K562 (cell line): Measurements from ENCODE around the gene C2CD2L. TPM values are rescaled to one million over a fixed set of nuclear protein-coding genes. Genes with fewer than 3 reads are reported as not detected.

Experiments used
- ATAC-seq: fragments of 200-7000 bp; cut with Tn5 transposase; 3 replicates; pipeline ENCODE4 v1.9.1; 2020; ENCODE audit warnings: moderate library complexity
- BruUV-seq: library from RNA; stranded (reverse); fragments of 400-500 nt; replicated peaks from 2 replicates; lab custom pipeline; 2021; lab: Mats Ljungman, UMichigan
- CTCF ChIA-PET: fragments of 300-600 bp; formaldehyde crosslinking; extraction: SDS; loops from one replicate; lab custom pipeline; 2021; ENCODE audit warnings: low intra/inter-chr PET ratio; lab: Yijun Ruan, JAX
- POLR2A ChIA-PET: fragments of 300-600, 350-650 bp; sonication (Branson Sonifier 250); formaldehyde crosslinking; extraction: SDS; loops from one replicate; lab custom pipeline; 2021; ENCODE audit warnings: antibody characterized with exemption, inconsistent platforms; lab: Yijun Ruan, JAX
- DNase-seq, 4 experiments: peaks; one replicate each; pipeline versions ENCODE4 v3.0.0 to v3.0.0-alpha.2; 2011 to 2018; ENCODE audit warnings: low spot score in 3 of 4, mixed read lengths in 3 of 4; ENCODE audit errors: extremely low read depth in 1 of 4
- FAIRE-seq: peaks from 2 replicates; lab custom pipeline; 2011; peaks lifted over from hg19 to GRCh38; lab: Jason Lieb, UNC
- H2AFZ ChIP-seq: 2 replicates; pipeline ENCODE4 v1.6.0; 2011; ENCODE audit warnings: low read depth, low read length, control low read depth, inconsistent platforms
- H3K27ac ChIP-seq: fragments of 200-600 bp; 3 replicates; pipeline ENCODE4 v1.8.0; 2011; ENCODE audit warnings: low read depth, mild to moderate bottlenecking, control low read depth, inconsistent platforms, low read length, moderate library complexity, mixed read lengths; ENCODE audit errors: extremely low read depth
- H3K27me3 ChIP-seq, 2 experiments: fragments of 300-600 bp in 1 of 2; 2 replicates in 1 of 2; 3 replicates in 1 of 2; pipeline versions ENCODE4 v1.6.0 to v1.8.0; 2011; ENCODE audit warnings: inconsistent platforms in 2 of 2, low read length in 2 of 2, mild to moderate bottlenecking in 1 of 2, mixed read lengths in 1 of 2, moderate library complexity in 1 of 2; ENCODE audit not compliant: control insufficient read depth in 2 of 2, insufficient read depth in 2 of 2
- H3K36me3 ChIP-seq: fragments of 300-600 bp; 3 replicates; pipeline ENCODE4 v1.8.0; 2011; ENCODE audit warnings: mild to moderate bottlenecking, low read length, inconsistent platforms; ENCODE audit not compliant: control insufficient read depth, insufficient read depth
- H3K4me1 ChIP-seq, 2 experiments: fragments of 200-600 bp in 1 of 2; replicated peaks in 1 of 2; 2 replicates in 1 of 2; 3 replicates in 1 of 2; pipeline versions ENCODE4 v1.5.1 to v1.8.0; 2011; ENCODE audit warnings: inconsistent platforms in 2 of 2, low read length in 2 of 2, mild to moderate bottlenecking in 1 of 2, mixed read lengths in 1 of 2, moderate library complexity in 1 of 2; ENCODE audit not compliant: control insufficient read depth in 2 of 2, insufficient read depth in 2 of 2
- H3K4me2 ChIP-seq: 2 replicates; pipeline ENCODE4 v1.6.1; 2011; ENCODE audit warnings: low read length, control low read depth, inconsistent platforms, mixed read lengths; ENCODE audit not compliant: insufficient read depth
- H3K4me3 ChIP-seq: fragments of 200-600 bp; sonication (generic), shearing (Covaris generic); 2 replicates; pipeline ENCODE4 v1.5.1; 2016; ENCODE audit warnings: control low read depth, inconsistent platforms
- H3K79me2 ChIP-seq: fragments of 200-600 bp; 3 replicates; pipeline ENCODE4 v1.8.0; 2011; ENCODE audit warnings: low read length, inconsistent platforms; ENCODE audit not compliant: control insufficient read depth, insufficient read depth
- H3K9ac ChIP-seq, 2 experiments: 2 replicates each; pipeline versions ENCODE4 v1.6.0 to v1.6.1; 2011; ENCODE audit warnings: low read depth in 2 of 2, low read length in 2 of 2, control low read depth in 1 of 2, inconsistent platforms in 1 of 2, mild to moderate bottlenecking in 1 of 2, mixed read lengths in 1 of 2; ENCODE audit not compliant: insufficient read depth in 1 of 2
- H3K9me1 ChIP-seq: one replicate; pipeline ENCODE4 v1.6.0; 2011; ENCODE audit warnings: inconsistent platforms, mild to moderate bottlenecking, low read length, moderate library complexity; ENCODE audit not compliant: control insufficient read depth, insufficient read depth
- H3K9me3 ChIP-seq: replicated peaks from 2 replicates; pipeline ENCODE4 v1.5.1; 2011; ENCODE audit warnings: low read depth, low read length, inconsistent platforms; ENCODE audit not compliant: control insufficient read depth, insufficient read depth
- H4K20me1 ChIP-seq: replicated peaks from 2 replicates; pipeline ENCODE4 v1.6.1; 2011; ENCODE audit warnings: low read length, inconsistent platforms, mixed read lengths; ENCODE audit not compliant: control insufficient read depth, insufficient read depth
- ADNP ChIP-seq: fragments of 200-800 bp; sonication (Bioruptor generic); IDR thresholded peaks from 2 replicates; pipeline ENCODE4 v1.6.1; 2016; ENCODE audit warnings: missing genetic modification characterization, missing compliant biosample characterization
- ETV1 ChIP-seq: fragments of 450-650 bp; conservative IDR thresholded peaks from 2 replicates; pipeline ENCODE4 v1.6.1; 2016; ENCODE audit warnings: missing genetic modification characterization, control low read depth, low read depth, missing compliant biosample characterization
- IRF1 ChIP-seq: sonication (generic); formaldehyde crosslinking; IDR thresholded peaks from 2 replicates; pipeline ENCODE4 v1.8.0; 2022; ENCODE audit warnings: missing genetic modification reagents, mild to moderate bottlenecking, borderline replicate concordance
- KDM4B ChIP-seq, 2 experiments: fragments of 450-650 bp in 1 of 2; sonication (generic) in 1 of 2; IDR thresholded peaks; 2 replicates each; pipeline ENCODE4 v1.6.1; 2016 to 2017; ENCODE audit warnings: borderline replicate concordance in 2 of 2, antibody characterized with exemption in 1 of 2, low read depth in 1 of 2, mild to moderate bottlenecking in 1 of 2
- NR0B1 ChIP-seq: fragments of 450-650 bp; IDR thresholded peaks from one replicate; pipeline ENCODE4 v1.6.1; 2018; ENCODE audit warnings: mild to moderate bottlenecking, moderate library complexity; ENCODE audit not compliant: partially characterized antibody
- RBM17 ChIP-seq: fragments of 200-400 bp; formaldehyde crosslinking; IDR thresholded peaks from 2 replicates; pipeline ENCODE4 v1.6.1; 2017; ENCODE audit warnings: low read depth, mild to moderate bottlenecking, low read length, borderline replicate concordance
- RFX5 ChIP-seq: IDR thresholded peaks from 2 replicates; pipeline ENCODE4 v1.6.1; 2011; ENCODE audit warnings: low read depth, mild to moderate bottlenecking, improper control_type of control experiment, low read length
- SMARCE1 ChIP-seq: fragments of 450-650 bp; IDR thresholded peaks from 2 replicates; pipeline ENCODE4 v1.7.1; 2016; ENCODE audit warnings: mild to moderate bottlenecking
- SUPT5H ChIP-seq: fragments of 450-650 bp; IDR thresholded peaks from 2 replicates; pipeline ENCODE4 v1.6.1; 2016
- XRCC4 ChIP-seq: IDR thresholded peaks from one replicate; pipeline ENCODE4 v1.6.1; 2011; ENCODE audit not compliant: insufficient read depth, insufficient read length; ENCODE audit errors: extremely low read depth
- ZFPM2 ChIP-seq: fragments of 250-450 bp; sonication (Bioruptor Pico); IDR thresholded peaks from 2 replicates; pipeline ENCODE4 v1.5.1; 2022; ENCODE audit warnings: mild to moderate bottlenecking
- WGBS: fragments of 100-300 bp; shearing (Covaris generic); methylation state at CpG from one replicate; pipeline ENCODE4 v1.1.6; 2016; ENCODE audit warnings: low coverage, mixed read lengths; ENCODE audit not compliant: insufficient coverage; ENCODE audit errors: missing lambda C conversion rate; 5-methylcytosine and 5-hydroxymethylcytosine counted together
- in situ Hi-C: fragments of 300-500 bp; cut with MboI; formaldehyde crosslinking; loops from 4 replicates; pipeline ENCODE4 v1.15.0; 2018; ENCODE audit warnings: inconsistent platforms, mixed read lengths
- intact Hi-C: fragments of 100-400 bp; cut with micrococcal nuclease; formaldehyde crosslinking; loops from 2 replicates; pipeline ENCODE4 v1.14.2; 2022
- polyA plus RNA-seq, 8 experiments: library from polyadenylated mRNA; depleted of rRNA in 4 of 8; stranded (reverse) in 5 of 8; unstranded in 3 of 8; fragments of >200 nt; fragmentation: Nextera tagmentation in 2 of 8; fragmentation: Illumina TruSeq in 1 of 8; extraction: Ambion mirVana in 2 of 8; extraction: Trizol in 1 of 8; gene quantifications; 2 replicates each; pipeline versions ENCODE4 v1.2.1 to v1.2.3, GENCODE V29; 2011 to 2014; ENCODE audit warnings: inconsistent platforms in 1 of 8, missing spikeins in 1 of 8
- total RNA-seq, 7 experiments: library from RNA; depleted of rRNA in 6 of 7; stranded (reverse); fragments of >200 nt in 6 of 7; fragmentation: Illumina TruSeq in 2 of 7; extraction: Trizol in 2 of 7; gene quantifications; 2 replicates each; pipeline versions ENCODE4 v1.2.1 to v1.2.3, GENCODE V29; 2011 to 2021; ENCODE audit warnings: low replicate concordance in 1 of 7

Gene C2CD2L
- total and polyA plus RNA-seq, 9 of the 15 experiments (the other 6 are each of a cell fraction or from before 2014, with no cell fraction given) = 0.66 to 41.2 (median 14.8) TPM

GRCh38 chr11:119158467-119158866, 51.3 kb downstream of the C2CD2L start:
- Histone ChIP-seq H3K9me1 (no peaks in the 10 kb centered on the region), H3K27me3 (peaks cover 4 to 51% of the 10 kb centered on the region in 2 experiments; a peak in 4 of 5 replicates), H3K4me2 (no peak overlapping the region), H3K4me1 (peaks cover 15 to 20% of the 10 kb centered on the region in 2 experiments; a peak in 4 of 5 replicates), H3K4me3 (no peak overlapping the region), H4K20me1 (no peaks in the 10 kb centered on the region), H3K27ac (no peak overlapping the region), H3K79me2 (no peaks in the 10 kb centered on the region), H3K36me3 (no peaks in the 10 kb centered on the region), H3K9ac (no peak overlapping the region), H3K9me3 (no peaks in the 10 kb centered on the region), H2AFZ (no peak overlapping the region)
- in situ Hi-C loops = no loop called here
- DNase-seq (no peak), ATAC-seq (no peak), FAIRE-seq (no peak)
- 13% methylated on average over 11 of the region's 13 CpGs for WGBS
- TF ChIP-seq KDM4B (IDR thresholded peaks at IDR 0.05; ENCODE audit: borderline replicate concordance in 2 of 2, low read depth in 1 of 2) (no peak), ETV1 (tag) (no peak), ZFPM2 (CRISPR knock-in tag) (no peak), RBM17 (no peak), SUPT5H (no peak), ADNP (tag) (no peak), SMARCE1 (no peak), IRF1 (CRISPR knock-in tag) (no peak), NR0B1 (no peak), RFX5 (no peak), XRCC4 (no peak)
- POLR2A ChIA-PET = interaction anchor here (0.5 to 1.1 kb wide), 3 partner anchors 43 to 65 kb away, joined by 3 to 5 read pairs (median 3); no protein-coding TSS in a partner anchor
- CTCF ChIA-PET = interaction anchor here (0.6 kb wide), 1 partner anchor 229 kb away, joined by 4 read pairs; no protein-coding TSS in a partner anchor
- no TSS peak for BruUV-seq
- intact Hi-C loops = loop anchor here (5.0 kb wide), 1 partner anchor 56 kb away; the partner anchor contains the start of gene DPAGT1
